Pons (tissue), 1 donor: ENCODE results near the gene C4A.
"Not testable (repeated sequence)": the region's sequence is repeated elsewhere in the genome, so short reads cannot be mapped to it uniquely, and the experiment has no call there.

ENCODE experiments used
- DNase-seq: peaks from one replicate; pipeline ENCODE4 v3.0.0-alpha.2; 2016; ENCODE audit warnings: low spot score

C4A gene

DNA sequence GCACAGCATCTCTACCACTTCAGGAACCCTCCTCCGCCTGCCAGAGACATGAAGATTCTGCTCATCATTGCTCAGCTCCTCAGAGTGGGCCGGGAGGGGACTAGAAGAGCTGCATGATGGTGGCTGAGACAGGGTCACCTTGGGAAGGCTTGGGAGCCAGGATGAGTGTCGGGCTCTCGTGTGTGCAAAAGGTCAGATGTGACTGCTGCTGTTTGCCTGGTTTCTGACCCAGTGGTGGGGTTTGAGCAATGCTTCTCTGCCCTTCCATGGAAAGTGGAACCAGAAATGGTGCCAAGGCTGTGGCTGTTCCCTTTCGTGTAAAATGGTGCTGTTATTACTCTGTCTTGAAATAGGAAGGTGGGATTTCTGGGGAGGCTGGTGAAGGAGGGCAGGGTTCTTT lies 859 bp upstream of the C4A start:
- DNase-seq = not testable (repeated sequence)

DNA sequence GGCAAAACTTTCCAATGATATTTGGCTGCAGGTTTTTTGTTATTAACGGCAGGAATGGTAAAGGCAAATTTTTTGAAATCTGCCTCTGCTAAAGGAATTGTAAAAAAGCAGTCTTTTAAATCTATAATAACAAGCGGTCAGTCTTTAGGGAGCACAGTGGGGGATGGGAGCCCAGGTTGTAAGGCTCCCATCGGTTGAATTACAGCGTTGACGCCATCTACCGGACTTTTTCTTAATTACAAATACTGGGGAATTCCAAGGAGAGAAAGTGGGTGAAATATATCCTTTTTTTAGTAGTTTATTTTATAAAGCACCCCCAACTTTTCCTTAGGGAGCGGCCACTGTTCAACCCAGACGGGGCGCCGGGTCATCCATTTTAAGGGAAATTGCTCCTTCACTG lies 7.5 kb downstream of the C4A start:
- not testable (repeated sequence) for DNase-seq

DNA sequence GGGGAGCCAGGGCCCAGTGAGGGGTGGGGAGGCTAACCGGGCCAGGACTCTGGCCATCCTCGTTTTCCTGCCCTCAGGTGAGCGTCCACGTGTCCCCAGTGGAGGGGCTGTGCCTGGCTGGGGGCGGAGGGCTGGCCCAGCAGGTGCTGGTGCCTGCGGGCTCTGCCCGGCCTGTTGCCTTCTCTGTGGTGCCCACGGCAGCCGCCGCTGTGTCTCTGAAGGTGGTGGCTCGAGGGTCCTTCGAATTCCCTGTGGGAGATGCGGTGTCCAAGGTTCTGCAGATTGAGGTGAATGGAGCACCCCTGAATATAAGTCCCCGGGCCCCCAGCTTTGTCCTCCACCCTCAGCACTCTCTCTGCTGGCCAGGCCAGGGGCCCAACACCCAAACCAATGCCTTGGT lies 12.6 kb downstream of the C4A start:
- not testable (repeated sequence) for DNase-seq

DNA sequence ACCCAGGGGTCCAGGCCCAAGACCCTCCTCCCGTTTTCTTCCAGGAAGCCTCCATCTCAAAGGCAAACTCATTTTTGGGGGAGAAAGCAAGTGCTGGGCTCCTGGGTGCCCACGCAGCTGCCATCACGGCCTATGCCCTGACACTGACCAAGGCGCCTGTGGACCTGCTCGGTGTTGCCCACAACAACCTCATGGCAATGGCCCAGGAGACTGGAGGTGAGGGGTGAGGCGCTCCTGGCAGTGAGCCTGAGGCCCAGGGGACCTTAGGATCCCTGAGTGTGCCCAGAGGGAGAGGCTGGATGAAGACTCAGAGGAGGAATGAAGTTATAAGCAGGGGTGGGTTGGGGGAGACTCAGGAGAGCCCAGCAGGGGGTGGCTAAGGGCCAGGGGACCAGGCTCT lies 14.5 kb downstream of the C4A start:
- DNase-seq = not testable (repeated sequence)

DNA sequence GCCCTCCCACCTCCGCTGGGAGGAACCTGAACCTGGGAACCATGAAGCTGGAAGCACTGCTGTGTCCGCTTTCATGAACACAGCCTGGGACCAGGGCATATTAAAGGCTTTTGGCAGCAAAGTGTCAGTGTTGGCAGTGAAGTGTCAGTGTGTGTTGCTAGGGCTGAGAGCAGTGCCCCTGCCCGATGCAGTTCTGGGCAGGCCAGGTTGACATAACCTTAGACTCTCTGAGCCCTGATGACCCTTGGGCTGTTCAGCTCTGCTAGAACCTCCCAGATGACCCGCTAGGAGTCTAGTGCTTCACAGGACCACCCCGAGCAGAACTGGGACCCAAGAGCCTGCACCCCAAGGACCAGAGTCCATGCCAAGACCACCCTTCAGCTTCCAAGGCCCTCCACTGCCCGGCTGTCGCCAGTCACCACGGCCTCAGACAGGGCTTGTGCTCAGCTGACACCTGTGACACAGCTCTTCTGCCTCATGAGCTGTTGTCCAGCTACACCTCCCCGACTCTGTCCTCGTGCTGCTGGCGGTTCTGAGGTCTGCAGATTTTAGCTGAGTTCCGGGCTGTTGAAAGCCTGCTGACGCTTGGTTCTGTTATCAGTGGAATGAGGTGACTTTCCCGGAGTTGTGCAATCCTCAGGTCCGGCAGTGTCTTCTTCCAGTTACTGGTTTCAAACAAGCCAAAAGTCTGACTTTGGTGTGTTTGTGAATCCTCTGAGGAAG lies 20.9 kb downstream of the C4A start:
- not testable (repeated sequence) for DNase-seq

DNA sequence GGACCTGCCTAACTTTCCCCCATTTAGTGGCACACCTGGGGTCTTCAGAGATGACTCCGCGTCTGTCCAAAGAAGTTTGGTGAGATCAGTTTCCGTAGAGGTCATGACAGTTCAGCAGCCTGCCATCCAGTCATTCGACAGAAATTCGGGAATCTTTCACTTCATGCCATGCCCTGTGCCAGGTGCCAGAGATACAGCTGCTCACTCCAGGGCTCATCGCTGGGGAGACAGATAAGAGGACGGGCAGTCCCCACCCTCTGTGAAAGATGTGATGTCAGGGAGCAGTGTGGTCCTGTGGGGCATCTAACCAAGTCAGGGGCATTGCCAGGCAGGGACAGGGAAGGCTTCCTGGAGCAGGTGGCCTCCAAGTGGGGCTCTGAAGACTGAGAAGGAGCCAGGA lies 21.4 kb downstream of the C4A start:
- DNase-seq = not testable (repeated sequence)

DNA sequence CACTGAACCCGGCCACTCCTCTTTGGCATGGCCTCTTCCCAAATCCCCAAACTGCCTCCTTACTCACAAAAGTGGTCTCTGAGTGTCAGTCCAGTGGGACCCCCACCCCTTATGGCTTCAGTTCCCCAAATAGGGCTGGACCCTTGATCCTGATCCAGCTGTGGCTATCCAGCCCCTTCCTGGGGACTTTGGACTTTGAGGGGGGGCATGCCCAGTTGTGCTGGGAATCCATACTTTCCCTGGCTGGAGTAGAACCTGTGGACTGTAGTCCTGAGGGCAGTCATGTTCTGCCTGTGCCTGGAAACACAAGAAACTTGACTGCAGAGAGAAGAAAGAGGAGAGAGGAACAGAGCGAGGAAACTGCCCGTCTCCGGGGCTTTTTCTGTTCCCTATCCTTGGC lies 22.5 kb downstream of the C4A start:
- DNase-seq = not testable (repeated sequence)

DNA sequence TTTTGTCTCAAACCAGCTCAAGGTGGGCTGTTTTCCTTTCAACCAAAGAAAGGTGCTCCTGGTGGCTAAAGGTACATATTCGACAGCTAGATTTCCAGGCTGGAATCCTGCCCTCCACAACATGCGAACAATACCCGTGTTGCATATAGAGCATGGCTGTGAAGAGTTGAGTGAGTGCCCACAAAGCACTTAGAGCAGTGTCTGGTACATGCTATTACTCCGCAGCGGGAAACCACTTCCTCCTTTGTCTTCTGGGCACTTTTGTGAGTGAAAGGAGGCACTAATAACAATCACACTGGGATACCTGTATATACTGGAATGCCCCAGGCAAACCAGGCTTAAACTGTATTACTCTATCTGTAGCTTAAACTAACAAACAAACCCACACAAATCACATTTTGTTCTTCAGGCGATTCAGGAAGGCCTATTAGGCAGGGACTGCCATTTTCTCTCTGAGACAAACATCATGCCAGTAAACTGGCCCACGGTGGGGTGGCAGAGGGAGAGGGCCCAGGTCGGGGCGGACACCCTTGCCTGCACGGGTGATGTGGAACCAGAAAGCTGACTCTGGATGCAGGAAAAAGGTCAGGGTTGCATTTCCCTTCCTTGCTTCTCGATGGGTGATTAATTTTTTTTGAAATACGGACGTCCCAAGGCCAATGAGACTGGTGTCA lies 23.1 kb downstream of the C4A start:
- DNase-seq = not testable (repeated sequence)

DNA sequence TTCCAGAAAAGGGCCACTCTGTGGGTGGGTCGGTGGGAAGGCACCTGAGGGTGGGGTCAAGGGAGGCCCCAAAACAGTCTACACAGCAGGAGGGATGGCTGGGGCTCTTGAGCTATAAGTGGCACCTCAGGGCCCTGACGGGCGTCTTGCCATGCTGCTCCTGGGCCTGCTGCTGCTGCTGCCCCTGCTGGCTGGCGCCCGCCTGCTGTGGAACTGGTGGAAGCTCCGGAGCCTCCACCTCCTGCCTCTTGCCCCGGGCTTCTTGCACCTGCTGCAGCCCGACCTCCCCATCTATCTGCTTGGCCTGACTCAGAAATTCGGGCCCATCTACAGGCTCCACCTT lies 23.7 kb downstream of the C4A start:
- not testable (repeated sequence) for DNase-seq

DNA sequence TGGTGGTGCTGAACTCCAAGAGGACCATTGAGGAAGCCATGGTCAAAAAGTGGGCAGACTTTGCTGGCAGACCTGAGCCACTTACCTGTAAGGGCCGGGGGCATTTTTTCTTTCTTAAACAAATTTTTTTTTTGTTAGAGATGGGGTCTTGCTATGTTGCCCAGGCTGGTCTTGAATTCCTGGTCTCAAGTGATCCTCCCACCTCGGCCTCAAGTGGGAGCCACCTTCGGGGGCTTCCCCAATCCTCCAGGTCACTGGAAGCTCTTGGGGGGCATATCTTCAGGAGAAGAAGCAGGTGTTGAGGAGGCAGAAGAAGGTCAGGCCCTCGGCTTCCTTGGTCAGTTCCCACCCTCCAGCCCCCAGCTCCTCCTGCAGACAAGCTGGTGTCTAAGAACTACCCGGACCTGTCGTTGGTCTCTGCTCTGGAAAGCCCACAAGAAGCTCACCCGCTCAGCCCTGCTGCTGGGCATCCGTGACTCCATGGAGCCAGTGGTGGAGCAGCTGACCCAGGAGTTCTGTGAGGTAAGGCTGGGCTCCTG lies 24.2 kb downstream of the C4A start:
- not testable (repeated sequence) for DNase-seq

DNA sequence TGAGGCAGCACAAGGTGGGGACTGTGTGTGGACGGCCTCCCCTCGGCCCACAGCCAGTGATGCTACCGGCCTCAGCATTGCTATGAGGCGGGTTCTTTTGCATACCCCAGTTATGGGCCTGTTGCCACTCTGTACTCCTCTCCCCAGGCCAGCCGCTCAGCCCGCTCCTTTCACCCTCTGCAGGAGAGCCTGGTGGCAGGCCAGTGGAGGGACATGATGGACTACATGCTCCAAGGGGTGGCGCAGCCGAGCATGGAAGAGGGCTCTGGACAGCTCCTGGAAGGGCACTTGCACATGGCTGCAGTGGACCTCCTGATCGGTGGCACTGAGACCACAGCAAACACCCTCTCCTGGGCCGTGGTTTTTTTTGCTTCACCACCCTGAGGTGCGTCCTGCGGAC lies 25.2 kb downstream of the C4A start:
- not testable (repeated sequence) for DNase-seq

DNA sequence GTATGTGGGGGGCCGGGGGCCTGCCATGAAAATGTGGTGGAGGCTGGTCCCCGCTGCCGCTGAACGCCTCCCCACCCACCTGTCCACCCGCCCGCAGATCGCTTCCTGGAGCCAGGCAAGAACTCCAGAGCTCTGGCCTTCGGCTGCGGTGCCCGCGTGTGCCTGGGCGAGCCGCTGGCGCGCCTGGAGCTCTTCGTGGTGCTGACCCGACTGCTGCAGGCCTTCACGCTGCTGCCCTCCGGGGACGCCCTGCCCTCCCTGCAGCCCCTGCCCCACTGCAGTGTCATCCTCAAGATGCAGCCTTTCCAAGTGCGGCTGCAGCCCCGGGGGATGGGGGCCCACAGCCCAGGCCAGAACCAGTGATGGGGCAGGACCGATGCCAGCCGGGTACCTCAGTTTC lies 26.2 kb downstream of the C4A start:
- not testable (repeated sequence) for DNase-seq

DNA sequence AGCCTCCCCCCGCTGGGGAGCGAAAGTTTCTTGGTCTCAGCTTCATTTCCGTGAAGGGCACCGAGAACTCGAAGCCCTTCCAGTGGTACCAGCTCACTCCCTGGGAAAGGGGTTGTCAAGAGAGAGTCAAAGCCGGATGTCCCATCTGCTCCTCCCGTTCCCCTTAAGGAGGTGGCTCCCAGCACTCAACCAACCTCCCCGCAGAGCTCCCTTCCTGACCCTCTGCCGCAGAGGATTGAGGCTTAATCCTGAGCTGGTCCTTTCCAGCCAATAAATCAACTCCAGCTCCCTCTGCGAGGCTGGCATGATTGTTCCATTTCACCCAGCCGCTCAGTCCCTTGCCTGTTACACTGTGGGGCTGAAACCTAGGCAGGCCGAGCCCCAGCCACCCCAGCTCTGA lies 26.8 kb downstream of the C4A start:
- not testable (repeated sequence) for DNase-seq

DNA sequence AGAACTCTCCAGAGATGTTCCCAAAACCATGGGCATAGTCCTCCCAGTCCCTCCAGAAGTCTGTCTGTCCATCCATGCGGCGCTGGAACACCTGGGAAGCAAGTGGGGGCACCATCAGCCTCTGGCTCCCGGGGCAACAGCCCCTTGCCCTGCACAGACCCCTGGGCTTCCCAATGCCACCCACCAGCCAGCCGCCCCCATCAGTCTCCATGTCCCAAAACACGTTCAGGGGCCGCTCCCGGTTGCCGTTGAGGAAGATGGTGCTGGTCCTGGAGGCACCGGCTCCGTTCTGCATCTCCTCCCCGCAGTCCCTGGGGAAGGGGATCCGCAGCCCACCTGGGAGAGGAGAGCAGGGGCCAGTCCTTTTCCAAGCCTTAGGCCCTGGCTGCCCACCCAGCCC lies 27.7 kb downstream of the C4A start:
- not testable (repeated sequence) for DNase-seq

DNA sequence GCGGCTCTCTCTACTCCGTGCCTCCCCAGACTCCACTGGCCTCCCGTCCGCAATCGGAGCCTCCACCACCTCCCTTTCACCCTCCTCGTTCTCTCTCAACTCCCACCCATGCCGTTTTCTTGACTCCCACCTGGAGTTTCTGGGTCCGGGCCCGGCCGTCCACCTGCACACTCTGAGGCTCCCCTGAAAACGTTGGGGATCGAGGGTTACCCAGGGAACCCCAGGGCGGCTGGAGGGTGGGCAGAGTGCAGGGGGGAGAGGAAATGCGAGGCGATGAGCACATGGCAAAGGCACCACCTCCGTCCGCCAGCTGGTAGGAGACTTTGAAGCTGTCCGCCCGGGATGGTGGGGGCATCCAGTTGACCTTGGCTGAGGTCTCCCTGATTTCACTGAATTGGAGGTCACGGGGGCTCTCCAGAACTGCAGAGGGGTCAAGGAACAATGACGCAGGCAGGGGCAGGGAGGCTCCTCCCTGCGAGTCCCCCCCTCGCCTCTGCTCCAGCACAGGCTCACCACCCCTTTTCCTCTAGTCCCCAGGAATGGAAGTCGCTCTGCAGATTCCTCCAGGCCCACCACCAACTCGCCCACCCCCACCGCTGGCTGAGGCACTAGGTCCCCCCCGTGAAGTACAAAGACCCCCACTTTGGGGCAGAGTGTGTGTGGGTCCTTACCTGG lies 29.1 kb downstream of the C4A start:
- not testable (repeated sequence) for DNase-seq

DNA sequence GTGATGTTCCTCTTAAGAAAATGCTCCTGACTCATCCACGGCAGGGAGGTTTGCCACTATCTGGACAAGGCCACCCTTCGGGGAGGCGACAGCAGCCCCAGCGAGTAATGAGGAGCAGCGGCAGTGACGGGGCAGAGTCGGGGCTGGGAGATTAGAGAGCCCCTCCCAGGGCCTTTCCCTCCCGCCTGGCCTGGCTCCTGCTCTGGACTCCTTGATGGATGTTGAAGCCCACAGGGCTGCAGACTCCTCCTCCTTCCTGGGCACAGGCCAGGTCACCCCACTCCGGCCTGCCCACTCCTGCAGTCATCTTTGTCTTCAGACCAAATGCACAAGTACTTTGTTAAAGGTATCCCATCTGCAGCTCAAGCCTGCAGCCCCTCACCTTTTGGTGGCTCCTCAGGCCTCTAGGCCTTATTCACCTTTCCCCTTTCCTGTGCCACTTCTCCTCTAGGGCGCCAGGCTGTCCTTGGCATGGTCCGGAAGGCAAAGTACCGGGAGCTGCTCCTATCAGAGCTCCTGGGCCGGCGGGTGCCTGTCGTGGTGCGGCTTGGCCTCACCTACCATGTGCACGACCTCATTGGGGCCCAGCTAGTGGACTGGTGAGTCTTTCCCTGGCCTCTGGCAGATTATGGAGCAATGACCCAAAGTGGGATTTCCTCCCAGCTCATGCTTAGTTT lies 31.2 kb downstream of the C4A start:
- DNase-seq = not testable (repeated sequence)

DNA sequence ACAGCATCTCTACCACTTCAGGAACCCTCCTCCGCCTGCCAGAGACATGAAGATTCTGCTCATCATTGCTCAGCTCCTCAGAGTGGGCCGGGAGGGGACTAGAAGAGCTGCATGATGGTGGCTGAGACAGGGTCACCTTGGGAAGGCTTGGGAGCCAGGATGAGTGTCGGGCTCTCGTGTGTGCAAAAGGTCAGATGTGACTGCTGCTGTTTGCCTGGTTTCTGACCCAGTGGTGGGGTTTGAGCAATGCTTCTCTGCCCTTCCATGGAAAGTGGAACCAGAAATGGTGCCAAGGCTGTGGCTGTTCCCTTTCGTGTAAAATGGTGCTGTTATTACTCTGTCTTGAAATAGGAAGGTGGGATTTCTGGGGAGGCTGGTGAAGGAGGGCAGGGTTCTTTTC lies 31.9 kb downstream of the C4A start:
- DNase-seq = not testable (repeated sequence)

DNA sequence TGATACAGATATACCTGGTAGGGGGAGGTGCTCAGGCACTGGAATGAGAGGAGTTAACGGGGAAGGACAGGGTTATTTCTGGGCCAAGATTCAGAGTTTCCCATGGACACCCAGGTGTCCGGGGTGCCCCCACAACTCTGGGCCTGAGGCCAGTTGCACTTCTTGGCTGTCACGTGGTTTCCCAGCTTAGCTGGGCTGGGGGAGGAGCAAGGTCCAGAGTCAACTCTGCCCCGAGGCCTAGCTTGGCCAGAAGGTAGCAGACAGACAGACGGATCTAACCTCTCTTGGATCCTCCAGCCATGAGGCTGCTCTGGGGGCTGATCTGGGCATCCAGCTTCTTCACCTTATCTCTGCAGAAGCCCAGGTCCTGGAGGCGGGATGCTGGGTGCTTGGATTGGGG lies 32.7 kb downstream of the C4A start, which contains the start of gene C4B:
C4B (plus strand) TSS at position 249 of the 400 bp plus-strand sequence; CDS start at position 300, 51 bp downstream.
- DNase-seq = not testable (repeated sequence)

DNA sequence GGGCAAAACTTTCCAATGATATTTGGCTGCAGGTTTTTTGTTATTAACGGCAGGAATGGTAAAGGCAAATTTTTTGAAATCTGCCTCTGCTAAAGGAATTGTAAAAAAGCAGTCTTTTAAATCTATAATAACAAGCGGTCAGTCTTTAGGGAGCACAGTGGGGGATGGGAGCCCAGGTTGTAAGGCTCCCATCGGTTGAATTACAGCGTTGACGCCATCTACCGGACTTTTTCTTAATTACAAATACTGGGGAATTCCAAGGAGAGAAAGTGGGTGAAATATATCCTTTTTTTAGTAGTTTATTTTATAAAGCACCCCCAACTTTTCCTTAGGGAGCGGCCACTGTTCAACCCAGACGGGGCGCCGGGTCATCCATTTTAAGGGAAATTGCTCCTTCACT lies 40.2 kb downstream of the C4A start:
- DNase-seq = not testable (repeated sequence)

DNA sequence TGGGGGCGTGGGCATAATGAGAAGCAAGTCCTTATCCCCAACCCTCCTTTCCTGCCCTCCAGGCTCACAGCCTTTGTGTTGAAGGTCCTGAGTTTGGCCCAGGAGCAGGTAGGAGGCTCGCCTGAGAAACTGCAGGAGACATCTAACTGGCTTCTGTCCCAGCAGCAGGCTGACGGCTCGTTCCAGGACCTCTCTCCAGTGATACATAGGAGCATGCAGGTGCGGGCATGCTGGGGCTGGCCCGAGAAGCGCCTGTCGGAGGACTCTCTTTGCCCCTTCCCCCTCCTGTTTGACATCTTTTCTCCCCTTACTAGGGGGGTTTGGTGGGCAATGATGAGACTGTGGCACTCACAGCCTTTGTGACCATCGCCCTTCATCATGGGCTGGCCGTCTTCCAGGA lies 46.8 kb downstream of the C4A start:
- not testable (repeated sequence) for DNase-seq

DNA sequence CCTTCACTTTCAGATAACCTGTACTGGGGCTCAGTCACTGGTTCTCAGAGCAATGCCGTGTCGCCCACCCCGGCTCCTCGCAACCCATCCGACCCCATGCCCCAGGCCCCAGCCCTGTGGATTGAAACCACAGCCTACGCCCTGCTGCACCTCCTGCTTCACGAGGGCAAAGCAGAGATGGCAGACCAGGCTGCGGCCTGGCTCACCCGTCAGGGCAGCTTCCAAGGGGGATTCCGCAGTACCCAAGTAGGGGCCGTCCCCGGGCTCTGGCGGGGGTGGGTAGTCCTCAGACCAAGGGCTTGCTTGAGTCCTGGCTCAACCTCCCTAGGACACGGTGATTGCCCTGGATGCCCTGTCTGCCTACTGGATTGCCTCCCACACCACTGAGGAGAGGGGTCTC lies 47.7 kb downstream of the C4A start:
- not testable (repeated sequence) for DNase-seq
